Activated T-cell treated with anti-CD3 and anti-CD28 coated beads for 1 hour (primary cell): Measurements from ENCODE around the gene RPS29.
"Not testable (repeated sequence)": the region's sequence is repeated elsewhere in the genome, so short reads cannot be mapped to it uniquely, and the experiment has no call there.

ENCODE experiments used
- DNase-seq: peaks from one replicate; pipeline ENCODE4 v3.0.0-alpha.2; 2020; ENCODE audit warnings: low read depth

Gene RPS29

GRCh38 chr14:49585803-49586672 lies at the start of gene RPS29:
RPS29 (minus strand) TSS chr14:49586380; CDS start chr14:49586346, 34 bp downstream.
- DNase-seq, result peak; percentile 97

- peak; percentile 49 for DNase-seq
These were observed 48.6 kb upstream of the RPS29 start, which contains the start of gene DNAAF2 for GRCh38 chr14:49634547-49635334. DNAAF2 (minus strand) TSS chr14:49635244; CDS start chr14:49635149, 95 bp downstream.

DNA sequence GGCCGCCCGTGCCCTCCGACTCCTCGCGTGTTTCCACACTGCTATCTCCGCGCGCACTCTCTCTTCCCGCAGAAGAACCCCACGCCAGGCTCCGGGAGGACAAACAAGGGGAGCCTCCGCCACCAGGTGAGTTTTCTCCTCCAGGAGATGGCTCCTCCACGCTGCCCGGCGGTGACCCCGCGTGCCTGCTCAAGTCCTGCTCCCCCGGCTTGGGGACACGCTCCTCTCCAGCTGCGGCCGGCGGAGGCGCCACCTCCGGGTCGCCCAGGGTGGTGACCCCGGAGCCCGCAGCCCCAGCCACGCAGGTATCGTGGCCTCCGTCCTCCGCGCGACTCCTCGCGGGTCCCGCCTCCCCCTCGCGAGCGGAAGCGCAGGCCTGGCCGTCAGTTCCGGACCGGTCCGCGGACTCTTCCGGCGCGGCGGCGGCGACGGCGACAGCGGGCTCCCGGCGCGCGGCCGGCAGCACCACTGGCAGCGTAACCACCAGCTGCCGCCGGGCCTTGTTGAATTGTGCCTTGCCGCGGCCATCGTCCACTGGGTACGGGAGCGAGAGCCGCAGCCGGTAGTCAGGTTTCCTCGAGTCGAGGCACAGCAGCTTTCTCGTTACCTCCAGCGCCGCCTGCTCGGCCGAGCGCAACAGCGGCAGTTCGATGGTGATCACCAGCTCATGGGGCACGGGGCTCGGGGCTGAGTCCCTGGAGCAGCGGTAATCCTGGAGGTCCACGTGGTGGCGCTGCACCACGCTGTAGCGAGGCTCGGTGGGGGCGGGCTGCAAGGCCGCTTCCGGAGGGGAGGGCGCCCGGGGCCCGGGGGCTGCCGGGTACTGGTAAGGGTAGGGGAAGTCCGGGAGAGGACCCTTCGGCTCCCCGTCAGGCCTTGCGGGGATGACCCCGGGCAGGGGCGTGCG lies 47.7 kb upstream of the RPS29 start:
- DNase-seq, result peak; percentile 90

- no peak for DNase-seq
These were observed 38.0 kb upstream of the RPS29 start for GRCh38 chr14:49623941-49624839.

DNA sequence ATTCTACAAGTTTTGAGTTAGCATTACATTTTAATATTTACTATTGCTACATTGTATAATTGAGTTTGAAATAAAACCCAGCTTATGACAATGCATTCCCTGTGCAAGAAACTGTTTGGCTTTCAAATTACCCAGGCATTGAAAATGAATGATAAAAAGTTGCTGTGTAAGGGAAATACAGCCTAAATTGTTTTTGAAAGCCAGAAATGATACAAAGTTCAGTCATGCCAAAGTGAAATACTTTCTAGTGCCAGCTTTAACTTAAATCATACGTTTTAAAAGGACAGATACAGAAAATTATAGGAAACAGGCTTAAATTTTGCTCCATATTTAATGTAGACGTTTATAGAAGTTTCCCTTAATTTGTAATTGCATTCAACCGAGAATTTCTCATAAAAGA lies 37.2 kb upstream of the RPS29 start:
- DNase-seq, result no peak

- no peak for DNase-seq
These were observed 35.9 kb upstream of the RPS29 start for GRCh38 chr14:49622022-49622607.

DNA sequence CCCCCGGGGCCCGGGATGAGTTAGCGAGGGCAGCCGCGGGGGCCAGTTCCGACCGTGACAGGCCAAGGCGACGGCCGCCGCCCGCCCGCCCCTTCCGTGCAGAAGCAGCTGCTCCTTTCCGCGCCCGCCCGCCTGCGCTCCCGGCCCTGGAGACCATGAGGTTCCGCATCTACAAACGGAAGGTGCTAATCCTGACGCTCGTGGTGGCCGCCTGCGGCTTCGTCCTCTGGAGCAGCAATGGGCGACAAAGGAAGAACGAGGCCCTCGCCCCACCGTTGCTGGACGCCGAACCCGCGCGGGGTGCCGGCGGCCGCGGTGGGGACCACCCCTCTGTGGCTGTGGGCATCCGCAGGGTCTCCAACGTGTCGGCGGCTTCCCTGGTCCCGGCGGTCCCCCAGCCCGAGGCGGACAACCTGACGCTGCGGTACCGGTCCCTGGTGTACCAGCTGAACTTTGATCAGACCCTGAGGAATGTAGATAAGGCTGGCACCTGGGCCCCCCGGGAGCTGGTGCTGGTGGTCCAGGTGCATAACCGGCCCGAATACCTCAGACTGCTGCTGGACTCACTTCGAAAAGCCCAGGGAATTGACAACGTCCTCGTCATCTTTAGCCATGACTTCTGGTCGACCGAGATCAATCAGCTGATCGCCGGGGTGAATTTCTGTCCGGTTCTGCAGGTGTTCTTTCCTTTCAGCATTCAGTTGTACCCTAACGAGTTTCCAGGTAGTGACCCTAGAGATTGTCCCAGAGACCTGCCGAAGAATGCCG lies 35.1 kb upstream of the RPS29 start:
- DNase-seq, result no peak

GRCh38 chr14:49620182-49621113 lies 34.3 kb upstream of the RPS29 start, which contains the start of the genes MGAT2 and RPL36AL:
MGAT2 (plus strand) TSS chr14:49620799; CDS start chr14:49621269, 470 bp downstream.
RPL36AL (minus strand) TSS chr14:49620626; CDS start chr14:49619104, 1,522 bp downstream.
- DNase-seq, result peak; percentile 82

DNA sequence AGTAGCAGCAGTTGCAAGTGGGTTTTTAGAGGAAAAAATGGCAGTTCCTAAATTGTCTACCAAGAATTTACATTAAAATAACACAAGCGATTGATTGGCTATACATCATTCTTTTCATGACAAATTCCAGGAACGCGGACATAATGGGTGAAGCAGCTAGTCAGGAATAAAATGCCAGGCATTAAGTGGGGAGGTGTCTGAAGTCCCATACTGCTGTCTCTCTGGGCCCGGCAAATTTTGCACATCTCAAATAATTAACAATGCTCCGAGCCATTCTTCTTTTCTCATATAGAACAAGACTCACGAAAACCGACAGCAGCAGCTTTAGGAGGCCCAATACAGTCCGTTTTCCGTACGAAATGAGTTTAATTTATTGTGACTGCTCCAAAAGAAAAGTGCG lies 33.5 kb upstream of the RPS29 start:
- DNase-seq, result no peak

DNA sequence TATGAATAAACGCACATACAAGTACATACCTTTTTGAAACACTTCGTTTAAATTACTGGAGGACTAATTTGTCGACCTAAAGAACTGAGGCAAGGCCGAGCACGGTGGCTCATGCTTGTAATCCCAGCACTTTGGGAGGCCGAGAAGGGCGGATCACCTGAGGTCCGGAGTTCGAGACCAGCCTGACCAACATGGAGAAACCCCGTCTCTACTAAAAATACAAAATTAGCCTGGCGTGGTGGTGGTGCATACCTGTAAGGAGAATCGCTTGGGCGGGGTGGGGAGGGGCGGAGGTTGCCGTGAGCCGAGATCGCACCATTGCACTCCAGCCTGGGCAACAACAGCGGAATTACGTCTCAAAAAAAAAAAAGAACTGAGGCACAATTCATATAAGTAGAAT lies 33.1 kb upstream of the RPS29 start:
- not testable (repeated sequence) for DNase-seq

GRCh38 chr14:49617852-49618519 lies 31.8 kb upstream of the RPS29 start:
- no peak for DNase-seq

DNA sequence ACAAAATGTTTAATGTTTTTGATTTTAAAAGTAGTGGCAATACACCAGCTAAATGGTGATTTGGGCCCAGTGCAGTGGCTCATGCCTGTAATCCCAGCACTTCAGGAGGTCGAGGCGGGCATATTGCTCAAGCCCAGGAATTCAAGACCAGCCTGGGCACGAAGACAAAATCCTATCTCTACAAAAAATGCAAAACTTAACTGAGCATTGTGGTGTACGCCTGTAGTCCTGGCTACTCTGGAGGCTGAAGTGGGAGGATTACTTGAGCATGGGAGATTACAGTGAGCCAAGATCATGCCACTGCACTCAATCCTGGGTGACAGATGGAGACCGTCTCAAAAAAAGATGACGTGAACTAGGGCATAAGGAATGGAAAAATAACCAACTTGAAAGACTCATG lies 29.6 kb upstream of the RPS29 start:
- DNase-seq, result no peak

GRCh38 chr14:49614196-49614595 lies 28.0 kb upstream of the RPS29 start:
- DNase-seq, result no peak

GRCh38 chr14:49612671-49613070 lies 26.5 kb upstream of the RPS29 start:
- DNase-seq, result no peak

DNA sequence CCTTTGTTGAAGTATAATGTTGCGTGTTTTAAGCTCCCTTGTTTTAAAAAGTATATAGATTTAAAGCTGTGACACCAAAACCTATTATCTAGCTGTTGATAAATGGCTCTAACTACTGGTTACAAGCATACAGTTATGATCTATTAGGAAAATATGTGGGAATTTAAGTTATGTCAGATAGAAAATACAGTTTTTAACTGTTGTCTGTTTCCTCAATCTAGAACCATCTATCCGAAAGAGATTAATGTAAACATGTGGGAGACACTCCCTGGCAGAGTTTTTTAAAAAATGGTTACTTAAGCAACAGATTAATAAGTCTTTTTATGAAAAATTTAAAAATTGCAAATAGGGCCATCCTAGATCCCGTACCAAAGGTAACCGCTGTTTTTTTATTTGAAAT lies 26.1 kb upstream of the RPS29 start:
- no peak for DNase-seq

DNA sequence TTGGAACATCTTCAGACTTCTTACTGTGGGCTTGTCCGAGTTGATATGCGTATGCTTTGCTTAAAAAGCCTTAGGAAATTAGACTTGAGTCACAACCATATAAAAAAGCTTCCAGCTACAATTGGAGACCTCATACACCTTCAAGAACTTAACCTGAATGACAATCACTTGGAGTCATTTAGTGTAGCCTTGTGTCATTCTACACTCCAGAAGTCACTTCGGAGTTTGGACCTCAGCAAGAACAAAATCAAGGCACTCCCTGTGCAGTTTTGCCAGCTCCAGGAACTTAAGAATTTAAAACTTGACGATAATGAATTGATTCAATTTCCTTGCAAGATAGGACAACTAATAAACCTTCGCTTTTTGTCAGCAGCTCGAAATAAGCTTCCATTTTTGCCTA lies 21.4 kb upstream of the RPS29 start:
- DNase-seq, result no peak

DNA sequence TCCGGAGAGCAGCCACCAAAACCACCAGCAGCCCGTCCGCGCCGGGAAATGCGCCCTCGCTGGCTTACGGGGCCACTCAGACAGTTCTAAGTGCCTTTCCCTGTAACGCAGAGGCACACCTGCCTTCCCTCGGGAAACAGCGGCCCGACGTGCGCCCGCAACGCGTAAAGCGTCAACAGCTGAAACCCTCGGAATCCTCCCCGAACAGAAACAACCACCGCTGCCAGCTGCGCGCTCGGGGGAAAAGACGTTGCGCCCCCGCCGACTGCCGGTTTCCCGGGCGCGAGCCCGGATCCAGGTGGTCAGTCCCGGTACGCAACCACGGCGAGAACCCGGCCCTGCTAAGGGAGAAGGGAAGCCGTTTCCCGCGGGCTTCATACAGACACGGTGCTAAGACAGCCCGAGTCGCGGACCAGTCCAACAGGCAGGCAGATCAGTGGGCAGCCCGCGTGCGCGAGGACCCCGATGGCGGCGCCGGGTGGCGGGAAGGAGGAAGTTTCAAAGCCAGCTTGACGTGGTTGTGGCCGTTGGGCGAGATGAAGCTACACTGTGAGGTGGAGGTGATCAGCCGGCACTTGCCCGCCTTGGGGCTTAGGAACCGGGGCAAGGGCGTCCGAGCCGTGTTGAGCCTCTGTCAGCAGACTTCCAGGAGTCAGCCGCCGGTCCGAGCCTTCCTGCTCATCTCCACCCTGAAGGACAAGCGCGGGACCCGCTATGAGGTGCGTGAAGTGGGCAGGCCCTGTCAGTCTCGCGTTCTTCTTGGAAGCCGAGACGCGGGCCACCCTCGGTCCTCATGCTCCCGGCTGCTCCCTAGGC lies 12.5 kb upstream of the RPS29 start, which contains the start of gene LRR1:
Gene LRR1 (plus strand): TSS at position 456 of the 816 bp plus-strand sequence. CDS start 81 bp downstream, at position 537.
- peak; percentile 80 for DNase-seq
